Activated T-cell treated with anti-CD3 and anti-CD28 coated beads, Interleukin-2, amount 50 U/mL, for 4 hours (primary cell): ENCODE results near the gene ACAP2. TPM values are rescaled to one million over a fixed set of nuclear protein-coding genes. Genes with fewer than 3 reads are reported as not detected.

Source experiments
- ATAC-seq, 2 donors: fragments of 200-7000 bp; cut with Tn5 transposase; one replicate each; pipeline ENCODE4 v1.10.0; 2021
- DNase-seq: peaks from one replicate; pipeline ENCODE4 v3.0.0-alpha.2; 2020
- H3K27me3 Mint-ChIP-seq: one replicate; pipeline ENCODE4 v1.8.0; 2021; ENCODE audit warnings: low read depth, mixed read lengths
- H3K36me3 Mint-ChIP-seq: one replicate; pipeline ENCODE4 v1.8.0; 2022; ENCODE audit warnings: mixed read lengths; ENCODE audit not compliant: insufficient read depth
- H3K4me1 Mint-ChIP-seq: one replicate; pipeline ENCODE4 v1.8.0; 2021; ENCODE audit warnings: low read depth, mixed read lengths
- H3K4me3 Mint-ChIP-seq: one replicate; pipeline ENCODE4 v1.8.0; 2021; ENCODE audit warnings: mild to moderate bottlenecking, moderate library complexity, mixed read lengths
- H3K9me3 Mint-ChIP-seq: one replicate; pipeline ENCODE4 v1.8.0; 2021; ENCODE audit warnings: mixed read lengths
- total RNA-seq, 3 donors: library from RNA; stranded (reverse); gene quantifications; one replicate each; pipeline ENCODE4 v1.2.1, GENCODE V29; 2021

ACAP2 gene
- total RNA-seq, 3 donors from 2014 or later = 30.0 to 34.2 (median 31.0) TPM

GRCh38 chr3:195249858-195250464, 192.9 kb downstream of the ACAP2 start:
- Mint-ChIP-seq H3K4me1 (peaks cover 17% of the 10 kb centered on the region), H3K9me3 (no peaks in the 10 kb centered on the region), H3K36me3 (peaks cover 10% of the 10 kb centered on the region), H3K4me3 (no peak overlapping the region), H3K27me3 (no peaks in the 10 kb centered on the region)
- DNase-seq (no peak), ATAC-seq (no peak)

GRCh38 chr3:195249057-195249770, 193.6 kb downstream of the ACAP2 start:
- no peaks in the 10 kb centered on the region for H3K27me3 Mint-ChIP-seq
- no peak for DNase-seq

GRCh38 chr3:195248281-195248680, 194.5 kb downstream of the ACAP2 start:
- no peak overlapping the region for H3K4me3 Mint-ChIP-seq

More at GRCh38 chr3:195249057-195249770, 193.6 kb downstream of the ACAP2 start:
- H3K36me3 Mint-ChIP-seq = peaks cover 10% of the 10 kb centered on the region
- no peak for ATAC-seq
- H3K4me3 Mint-ChIP-seq = no peak overlapping the region
- H3K9me3 Mint-ChIP-seq = no peaks in the 10 kb centered on the region
- peaks cover 17% of the 10 kb centered on the region for H3K4me1 Mint-ChIP-seq

GRCh38 chr3:195247863-195248189, 195.0 kb downstream of the ACAP2 start:
- Mint-ChIP-seq H3K4me3 (no peak overlapping the region), H3K9me3 (no peaks in the 10 kb centered on the region), H3K4me1 (peaks cover 17% of the 10 kb centered on the region), H3K36me3 (peaks cover 10% of the 10 kb centered on the region), H3K27me3 (no peaks in the 10 kb centered on the region)
- DNase-seq (no peak), ATAC-seq (no peak)

More at GRCh38 chr3:195248281-195248680, 194.5 kb downstream of the ACAP2 start:
- H3K4me1 Mint-ChIP-seq = peaks cover 17% of the 10 kb centered on the region
- no peaks in the 10 kb centered on the region for H3K27me3 Mint-ChIP-seq
- ATAC-seq = no peak
- DNase-seq = no peak
- H3K9me3 Mint-ChIP-seq = no peaks in the 10 kb centered on the region
- peaks cover 10% of the 10 kb centered on the region for H3K36me3 Mint-ChIP-seq

GRCh38 chr3:195247086-195247862, 195.5 kb downstream of the ACAP2 start:
- no peak overlapping the region for H3K4me3 Mint-ChIP-seq
- no peak for DNase-seq
- H3K9me3 Mint-ChIP-seq = no peaks in the 10 kb centered on the region

GRCh38 chr3:195246581-195246995, 196.2 kb downstream of the ACAP2 start:
- H3K27me3 Mint-ChIP-seq = no peaks in the 10 kb centered on the region
- peaks cover 16% of the 10 kb centered on the region for H3K36me3 Mint-ChIP-seq
- no peak overlapping the region for H3K4me3 Mint-ChIP-seq
- peaks cover 8% of the 10 kb centered on the region for H3K4me1 Mint-ChIP-seq
- no peaks in the 10 kb centered on the region for H3K9me3 Mint-ChIP-seq
- ATAC-seq = no peak
- DNase-seq = no peak

More at GRCh38 chr3:195247086-195247862, 195.5 kb downstream of the ACAP2 start:
- H3K36me3 Mint-ChIP-seq = peaks cover 12% of the 10 kb centered on the region
- peaks cover 12% of the 10 kb centered on the region for H3K4me1 Mint-ChIP-seq
- ATAC-seq = no peak
- H3K27me3 Mint-ChIP-seq = no peaks in the 10 kb centered on the region

- H3K9me3 Mint-ChIP-seq = no peaks in the 10 kb centered on the region
- H3K4me1 Mint-ChIP-seq = peaks cover 1% of the 10 kb centered on the region
- no peaks in the 10 kb centered on the region for H3K27me3 Mint-ChIP-seq
- peaks cover 17% of the 10 kb centered on the region for H3K36me3 Mint-ChIP-seq
- DNase-seq (no peak), ATAC-seq (no peak)
- H3K4me3 Mint-ChIP-seq = no peak overlapping the region
Measured at GRCh38 chr3:195245531-195245951, 197.3 kb downstream of the ACAP2 start.

- no peaks in the 10 kb centered on the region for H3K9me3 Mint-ChIP-seq
- no peak for ATAC-seq
- H3K36me3 Mint-ChIP-seq = peaks cover 27% of the 10 kb centered on the region
- H3K4me1 Mint-ChIP-seq = no peaks in the 10 kb centered on the region
- no peak for DNase-seq
- H3K4me3 Mint-ChIP-seq = no peak overlapping the region
- H3K27me3 Mint-ChIP-seq = no peaks in the 10 kb centered on the region
Measured at GRCh38 chr3:195241592-195242355, 201.0 kb downstream of the ACAP2 start.

GRCh38 chr3:195240939-195241338, 201.9 kb downstream of the ACAP2 start:
- Mint-ChIP-seq H3K4me3 (no peak overlapping the region), H3K36me3 (peaks cover 22% of the 10 kb centered on the region), H3K4me1 (no peaks in the 10 kb centered on the region), H3K9me3 (no peaks in the 10 kb centered on the region), H3K27me3 (no peaks in the 10 kb centered on the region)
- ATAC-seq (no peak), DNase-seq (no peak)

GRCh38 chr3:195240171-195240701, 202.6 kb downstream of the ACAP2 start:
- Mint-ChIP-seq H3K9me3 (no peaks in the 10 kb centered on the region), H3K4me3 (no peak overlapping the region)
- no peak for ATAC-seq

GRCh38 chr3:195239121-195239520, 203.7 kb downstream of the ACAP2 start:
- peaks cover 19% of the 10 kb centered on the region for H3K36me3 Mint-ChIP-seq
- no peaks in the 10 kb centered on the region for H3K9me3 Mint-ChIP-seq
- no peaks in the 10 kb centered on the region for H3K4me1 Mint-ChIP-seq
- H3K4me3 Mint-ChIP-seq = no peak overlapping the region
- no peak for ATAC-seq
- H3K27me3 Mint-ChIP-seq = no peaks in the 10 kb centered on the region
- no peak for DNase-seq

More at GRCh38 chr3:195240171-195240701, 202.6 kb downstream of the ACAP2 start:
- DNase-seq = no peak
- H3K4me1 Mint-ChIP-seq = no peaks in the 10 kb centered on the region
- no peaks in the 10 kb centered on the region for H3K27me3 Mint-ChIP-seq
- H3K36me3 Mint-ChIP-seq = peaks cover 19% of the 10 kb centered on the region

- DNase-seq (no peak), ATAC-seq (no peak)
- H3K36me3 Mint-ChIP-seq = peaks cover 19% of the 10 kb centered on the region
- no peaks in the 10 kb centered on the region for H3K9me3 Mint-ChIP-seq
- H3K4me3 Mint-ChIP-seq = no peak overlapping the region
- no peaks in the 10 kb centered on the region for H3K27me3 Mint-ChIP-seq
- H3K4me1 Mint-ChIP-seq = no peaks in the 10 kb centered on the region
Measured at GRCh38 chr3:195238586-195239118, 204.2 kb downstream of the ACAP2 start.

- DNase-seq = no peak
- H3K9me3 Mint-ChIP-seq = no peaks in the 10 kb centered on the region
- no peak for ATAC-seq
- no peak overlapping the region for H3K4me3 Mint-ChIP-seq
- no peaks in the 10 kb centered on the region for H3K4me1 Mint-ChIP-seq
- peaks cover 19% of the 10 kb centered on the region for H3K36me3 Mint-ChIP-seq
- H3K27me3 Mint-ChIP-seq = no peaks in the 10 kb centered on the region
Measured at GRCh38 chr3:195238081-195238571, 204.7 kb downstream of the ACAP2 start.
